Right lobe of liver (tissue), 6 donors: ENCODE results near the gene WDR77. TPM values are rescaled to one million over a fixed set of nuclear protein-coding genes. Genes with fewer than 3 reads are reported as not detected.
A peak's percentile ranks its signal among the peaks of the same experiment; 100 is the strongest.

Source experiments
- ATAC-seq, 4 donors: fragments of 200-7000 bp; cut with Tn5 transposase; one replicate each; pipeline ENCODE4 v1.9.1; 2020; ENCODE audit warnings: mild to moderate bottlenecking in 4 of 4, moderate library complexity in 4 of 4
- DNase-seq, 3 donors: peaks; one replicate each; pipeline ENCODE4 v3.0.0-alpha.2; 2020
- H3K27ac ChIP-seq, 3 donors: fragments of 200-600 bp; one replicate each; pipeline ENCODE4 v1.8.0; 2022
- H3K27me3 ChIP-seq, 2 donors: fragments of 200-600 bp; one replicate each; pipeline ENCODE4 v1.8.0; 2022
- H3K36me3 ChIP-seq, 4 donors: fragments of 200-600 bp; sonication (generic) in 1 of 4; one replicate each; pipeline versions ENCODE4 v1.5.1 to v1.8.0; 2017 to 2022; ENCODE audit warnings: control low read depth in 1 of 4
- H3K4me1 ChIP-seq, 4 donors: fragments of 200-600 bp; sonication (generic) in 1 of 4; one replicate each; pipeline versions ENCODE4 v1.5.1 to v1.8.0; 2017 to 2022; ENCODE audit warnings: control low read depth in 1 of 4
- H3K4me3 ChIP-seq, 3 donors: fragments of 200-600 bp; one replicate each; pipeline ENCODE4 v1.8.0; 2022
- H3K9me3 ChIP-seq, 4 donors: fragments of 200-600 bp; sonication (generic) in 1 of 4; one replicate each; pipeline versions ENCODE4 v1.5.1 to v1.8.0; 2017 to 2022; ENCODE audit warnings: control low read depth in 1 of 4
- CTCF ChIP-seq, 4 donors: fragments of 200-600 bp in 3 of 4; fragments of 450-650 bp in 1 of 4; IDR thresholded peaks; one replicate each; pipeline versions ENCODE4 v1.5.1 to v1.8.0; 2016 to 2022; ENCODE audit warnings: antibody characterized with exemption in 4 of 4, mild to moderate bottlenecking in 2 of 4
- POLR2A ChIP-seq: fragments of 450-650 bp; IDR thresholded peaks from one replicate; pipeline ENCODE4 v1.6.1; 2017; ENCODE audit warnings: antibody characterized with exemption, mild to moderate bottlenecking
- WGBS: methylation state at CpG from one replicate; pipeline ENCODE4 v1.1.6; 2018; ENCODE audit warnings: low coverage, low lambda C conversion rate; ENCODE audit not compliant: insufficient coverage; ENCODE audit errors: missing lambda C conversion rate; 5-methylcytosine and 5-hydroxymethylcytosine counted together
- intact Hi-C, 2 donors: fragments of 100-400 bp; cut with DNase I; formaldehyde crosslinking; loops; one replicate each; pipeline versions ENCODE4 v1.11.2 to v1.14.1; 2022
- total RNA-seq, 6 experiments: library from RNA; depleted of rRNA in 2 of 6; stranded (reverse); fragments of >200 nt in 2 of 6; fragmentation: NEBNext Ultra II Directional in 3 of 6; extraction: Animal tissue kit (Norgen Biotek cat#: 25700) in 3 of 6; gene quantifications; one replicate each; pipeline versions ENCODE4 v1.1.0 to v1.2.4, GENCODE V29; 2016 to 2023
- donor health status: DM: no; HTN: yes; CAD: no.
- donor health status: DM: no; HTN: no; CAD: no.
- donor health status: DM: no; HTN: no; CAD: no.
- donor health status: DM: no; HTN: yes; CAD: no.
- donor health status: DM: no; HTN: yes; CAD: no.

The WDR77 gene
- total RNA-seq, 6 experiments from 2014 or later, result 11.4 to 27.3 (median 14.0) TPM

GRCh38 chr1:111450185-111450584 lies 1.1 kb upstream of the WDR77 start:
- intact Hi-C loops, result no loop called here
- 44% methylated on average over 3 of the region's 3 CpGs for WGBS
- peak overlapping the region; percentile 87 to 92 (median 90) for H3K4me3 ChIP-seq
- no peaks in the 10 kb centered on the region for H3K9me3 ChIP-seq
- H3K4me1 ChIP-seq, result peaks cover 0 to 23% (median 6%) of the 10 kb centered on the region in 4 donors
- peaks cover 0 to 20% (median under 1%) of the 10 kb centered on the region in 4 donors for H3K36me3 ChIP-seq
- no peak for TF ChIP-seq POLR2A
- TF ChIP-seq CTCF (IDR thresholded peaks at IDR 0.05), result no peak
- DNase-seq (no peak), ATAC-seq (no peak)
- peak overlapping the region in 1 of 3 donors; percentile 71 for H3K27ac ChIP-seq
- no peaks in the 10 kb centered on the region for H3K27me3 ChIP-seq

GRCh38 chr1:111449703-111450017 lies 604 bp upstream of the WDR77 start:
- peaks cover 0 to 23% (median 6%) of the 10 kb centered on the region in 4 donors for H3K4me1 ChIP-seq

GRCh38 chr1:111448482-111448917 lies 556 bp downstream of the WDR77 start:
- Histone ChIP-seq H3K27ac (peak overlapping the region; percentile 7 to 50 (median 48)), H3K27me3 (no peaks in the 10 kb centered on the region), H3K9me3 (no peaks in the 10 kb centered on the region), H3K4me3 (peak overlapping the region; percentile 87 to 92 (median 90)), H3K36me3 (peaks cover 0 to 20% (median 3%) of the 10 kb centered on the region in 4 donors), H3K4me1 (peaks cover 0 to 23% (median 6%) of the 10 kb centered on the region in 4 donors)
- ATAC-seq (peak; percentile 3 to 22 (median 4)), DNase-seq (no peak)
- 2% methylated on average over 10 of the region's 25 CpGs for WGBS
- intact Hi-C loops, result no loop called here
- TF ChIP-seq CTCF (IDR thresholded peaks at IDR 0.05), result no peak
- no peak for TF ChIP-seq POLR2A

More at GRCh38 chr1:111449703-111450017, 604 bp upstream of the WDR77 start:
- TF ChIP-seq POLR2A, result no peak
- TF ChIP-seq CTCF (IDR thresholded peaks at IDR 0.05), result no peak
- H3K27me3 ChIP-seq, result no peaks in the 10 kb centered on the region
- H3K36me3 ChIP-seq, result peaks cover 0 to 22% (median under 1%) of the 10 kb centered on the region in 4 donors
- no peak for ATAC-seq
- no peaks in the 10 kb centered on the region for H3K9me3 ChIP-seq
- WGBS, result 0% methylated on average over 8 of the region's 8 CpGs
- H3K27ac ChIP-seq, result peak overlapping the region; percentile 65 to 73 (median 71)
- intact Hi-C loops, result no loop called here
- H3K4me3 ChIP-seq, result peak overlapping the region; percentile 87 to 92 (median 90)
- DNase-seq, result no peak

- H3K4me1 ChIP-seq, result peaks cover 0 to 23% (median 6%) of the 10 kb centered on the region in 4 donors
- no peaks in the 10 kb centered on the region for H3K27me3 ChIP-seq
- 66% methylated on average over 4 of the region's 4 CpGs for WGBS
- H3K4me3 ChIP-seq, result peak overlapping the region in 2 of 3 donors; percentile 90 to 92
- ATAC-seq (no peak), DNase-seq (no peak)
- H3K27ac ChIP-seq, result no peak overlapping the region
- H3K36me3 ChIP-seq, result peaks cover 0 to 33% (median 12%) of the 10 kb centered on the region in 4 donors
- TF ChIP-seq POLR2A, result no peak
- no peak for TF ChIP-seq CTCF (IDR thresholded peaks at IDR 0.05)
- H3K9me3 ChIP-seq, result no peaks in the 10 kb centered on the region
- intact Hi-C loops, result no loop called here
Measured at GRCh38 chr1:111446967-111447892, 1.8 kb downstream of the WDR77 start.
